Stimulated activated CD4-positive, alpha-beta T cell treated with anti-CD3 and anti-CD28 coated beads, Interleukin-1b, Interleukin-23, amount 100 ng/mL, for 48 hours (primary cell): ENCODE data around the gene LRRC51.
"Not testable (repeated sequence)": the region's sequence is repeated elsewhere in the genome, so short reads cannot be mapped to it uniquely, and the experiment has no call there.

ENCODE experiments used
- DNase-seq: peaks from one replicate; pipeline ENCODE4 v3.0.0-alpha.2; 2020

Gene LRRC51

GRCh38 chr11:72112143-72112977, 31.7 kb downstream of the LRRC51 start, which contains the start of gene ANAPC15:
ANAPC15 (minus strand) TSS chr11:72112695; CDS start chr11:72111276, 1,419 bp downstream.
- peak; percentile 99 for DNase-seq

GRCh38 chr11:72112978-72113808, 32.5 kb downstream of the LRRC51 start:
- no peak for DNase-seq

- no peak for DNase-seq
Measured at GRCh38 chr11:72114570-72114969, 33.9 kb downstream of the LRRC51 start.

GRCh38 chr11:72116019-72116755, 35.5 kb downstream of the LRRC51 start:
- no peak for DNase-seq

- no peak for DNase-seq
Measured at GRCh38 chr11:72119198-72119597, 38.5 kb downstream of the LRRC51 start.

GRCh38 chr11:72120930-72121329, 40.3 kb downstream of the LRRC51 start:
- no peak for DNase-seq

- DNase-seq = no peak
Measured at GRCh38 chr11:72122607-72123006, 42.0 kb downstream of the LRRC51 start.

- no peak for DNase-seq
Measured at GRCh38 chr11:72123117-72123653, 42.5 kb downstream of the LRRC51 start.

GRCh38 chr11:72124046-72124445, 43.4 kb downstream of the LRRC51 start:
- DNase-seq = no peak

GRCh38 chr11:72125956-72126355, 45.3 kb downstream of the LRRC51 start:
- DNase-seq = no peak

GRCh38 chr11:72127923-72128322, 47.3 kb downstream of the LRRC51 start:
- no peak for DNase-seq

GRCh38 chr11:72129381-72129780, 48.7 kb downstream of the LRRC51 start:
- DNase-seq = no peak

GRCh38 chr11:72132646-72133045, 52.0 kb downstream of the LRRC51 start:
- no peak for DNase-seq

GRCh38 chr11:72135473-72135872, 54.8 kb downstream of the LRRC51 start, which contains the start of gene FOLR3:
FOLR3 (plus strand) TSS chr11:72135725; CDS start chr11:72135953, 228 bp downstream.
- not testable (repeated sequence) for DNase-seq

GRCh38 chr11:72135891-72136683, 55.4 kb downstream of the LRRC51 start:
- DNase-seq = no peak

GRCh38 chr11:72136684-72137262, 56.1 kb downstream of the LRRC51 start:
- DNase-seq = no peak

- no peak for DNase-seq
Measured at GRCh38 chr11:72138821-72139390, 58.3 kb downstream of the LRRC51 start.

GRCh38 chr11:72139500-72139899, 58.9 kb downstream of the LRRC51 start:
- DNase-seq = no peak

GRCh38 chr11:72140661-72141060, 60.0 kb downstream of the LRRC51 start:
- DNase-seq = no peak

- peak; percentile 27 for DNase-seq
Measured at GRCh38 chr11:72141066-72141465, 60.4 kb downstream of the LRRC51 start.

GRCh38 chr11:72142086-72142485, 61.4 kb downstream of the LRRC51 start:
- DNase-seq = not testable (repeated sequence)
